HG02973 (cell line): ENCODE measurements around the gene DGCR8.
"Not testable (repeated sequence)": the region's sequence is repeated elsewhere in the genome, so short reads cannot be mapped to it uniquely, and the experiment has no call there.

Experiments used
- ATAC-seq: cut with Tn5 transposase; IDR thresholded peaks from one replicate; pipeline ENCODE4 v1.9.1; 2021; ENCODE audit warnings: moderate library complexity; ENCODE audit not compliant: unreplicated experiment

DGCR8 gene

GRCh38 chr22:20149257-20150250, 69.5 kb downstream of the DGCR8 start:
- ATAC-seq: no peak

- ATAC-seq: no peak
Measured at GRCh38 chr22:20150381-20151275, 70.6 kb downstream of the DGCR8 start, which contains the start of gene CCDC188. TSS of gene CCDC188 (minus strand) at chr22:20151055. CDS start at chr22:20150986, 69 bp downstream.

GRCh38 chr22:20151276-20151588, 71.2 kb downstream of the DGCR8 start:
- ATAC-seq: no peak

- ATAC-seq: no peak
Measured at GRCh38 chr22:20152464-20152890, 72.4 kb downstream of the DGCR8 start.

- ATAC-seq: no peak
Measured at GRCh38 chr22:20153945-20154344, 73.9 kb downstream of the DGCR8 start.

- no peak for ATAC-seq
Measured at GRCh38 chr22:20154602-20155187, 74.7 kb downstream of the DGCR8 start.

GRCh38 chr22:20155330-20156041, 75.4 kb downstream of the DGCR8 start:
- ATAC-seq: no peak

- ATAC-seq: no peak
Measured at GRCh38 chr22:20156042-20156389, 76.0 kb downstream of the DGCR8 start.

- ATAC-seq: no peak
Measured at GRCh38 chr22:20156611-20157429, 76.8 kb downstream of the DGCR8 start.

GRCh38 chr22:20157430-20158183, 77.6 kb downstream of the DGCR8 start:
- ATAC-seq: no peak

- no peak for ATAC-seq
Measured at GRCh38 chr22:20158391-20159036, 78.5 kb downstream of the DGCR8 start.

- ATAC-seq: no peak
Measured at GRCh38 chr22:20159076-20159475, 79.0 kb downstream of the DGCR8 start.

- ATAC-seq: not testable (repeated sequence)
Measured at GRCh38 chr22:20159531-20159930, 79.5 kb downstream of the DGCR8 start.

- ATAC-seq: no peak
Measured at GRCh38 chr22:20160041-20160440, 80.0 kb downstream of the DGCR8 start.
